Nephron progenitor cell (in vitro differentiated cells): ENCODE results near the gene NMT1.

Source experiments
- DNase-seq: peaks from one replicate; pipeline ENCODE4 v3.0.0; 2021
- H3K27ac Mint-ChIP-seq: 2 replicates; pipeline ENCODE4 v1.8.0; 2021; ENCODE audit warnings: mild to moderate bottlenecking, moderate library complexity, mixed read lengths
- H3K27me3 Mint-ChIP-seq: 2 replicates; pipeline ENCODE4 v1.8.0; 2021; ENCODE audit warnings: mild to moderate bottlenecking, low read depth, mixed read lengths; ENCODE audit not compliant: poor library complexity
- H3K36me3 Mint-ChIP-seq: 2 replicates; pipeline ENCODE4 v1.8.0; 2021; ENCODE audit warnings: low read depth, mixed read lengths
- H3K4me1 Mint-ChIP-seq: 2 replicates; pipeline ENCODE4 v1.8.0; 2021; ENCODE audit warnings: mixed read lengths
- H3K4me3 Mint-ChIP-seq: 2 replicates; pipeline ENCODE4 v1.8.0; 2021; ENCODE audit warnings: mild to moderate bottlenecking, moderate library complexity, mixed read lengths
- H3K9me3 Mint-ChIP-seq: 2 replicates; pipeline ENCODE4 v1.8.0; 2021; ENCODE audit warnings: mild to moderate bottlenecking, moderate library complexity, mixed read lengths
- CTCF ChIP-seq: fragments of 200-600 bp; sonication (generic); IDR thresholded peaks from 2 replicates; pipeline ENCODE4 v1.5.0; 2021; ENCODE audit warnings: antibody characterized with exemption

The NMT1 gene

DNA sequence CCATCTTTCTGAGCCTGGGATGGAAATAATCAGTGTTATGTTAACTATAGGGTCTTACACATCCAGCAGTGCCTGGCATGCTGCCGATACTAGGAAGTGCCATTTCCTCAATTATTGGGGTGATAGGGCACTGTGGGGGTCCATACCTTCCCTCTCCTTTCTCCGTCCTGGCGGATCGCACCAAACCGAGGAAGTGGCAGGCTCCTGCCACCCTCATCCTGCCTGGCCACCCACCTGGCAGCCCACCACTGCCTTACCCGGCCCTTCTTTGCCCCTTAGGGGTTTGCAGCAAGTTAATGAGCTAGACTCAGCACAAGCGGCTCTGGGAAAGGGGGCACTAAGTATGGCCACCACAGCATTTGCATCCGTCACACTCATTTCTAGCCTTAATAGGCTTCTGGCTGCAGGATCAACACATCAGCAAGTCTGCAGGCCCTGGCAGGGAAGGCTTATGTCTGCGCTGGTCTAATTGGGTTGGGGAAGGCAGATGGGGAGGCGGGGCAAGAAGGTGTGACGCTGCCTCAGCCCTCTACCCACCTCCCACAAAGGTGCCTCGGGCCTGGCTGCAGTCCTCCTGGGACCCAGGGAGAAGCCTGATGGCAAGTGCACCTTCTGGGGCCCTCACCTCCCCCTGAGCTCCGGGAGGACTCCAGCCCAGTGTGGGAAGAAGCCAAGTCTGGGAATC lies 38.3 kb upstream of the NMT1 start:
- H3K9me3 Mint-ChIP-seq, result no peaks in the 10 kb centered on the region
- H3K27ac Mint-ChIP-seq, result no peak overlapping the region
- peaks cover 35% of the 10 kb centered on the region for H3K4me1 Mint-ChIP-seq
- TF ChIP-seq CTCF, result no peak
- peaks cover 32% of the 10 kb centered on the region for H3K27me3 Mint-ChIP-seq
- no peak for DNase-seq
- no peak overlapping the region for H3K4me3 Mint-ChIP-seq
- H3K36me3 Mint-ChIP-seq, result peaks cover 24% of the 10 kb centered on the region

DNA sequence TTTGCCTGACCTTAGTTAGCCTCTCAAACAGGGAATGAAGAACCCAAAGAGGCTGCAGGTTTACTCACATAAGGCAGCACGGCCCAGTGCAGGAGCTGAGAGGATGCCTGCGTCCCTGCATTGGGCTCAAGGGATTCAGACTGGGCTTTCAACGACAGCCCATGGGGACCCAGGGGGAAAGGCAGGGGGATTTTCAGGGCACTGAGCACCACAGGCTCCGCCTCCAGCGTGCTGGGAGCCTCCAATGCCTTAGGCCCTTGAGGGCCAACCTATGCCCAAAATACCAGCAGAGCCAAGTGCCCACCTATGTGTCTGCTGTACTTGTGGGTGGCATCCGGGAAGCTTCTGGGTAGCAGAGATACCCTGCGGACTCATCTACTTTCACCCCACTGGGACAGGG lies 32.0 kb upstream of the NMT1 start:
- H3K27ac Mint-ChIP-seq, result no peak overlapping the region
- peaks cover 47% of the 10 kb centered on the region for H3K36me3 Mint-ChIP-seq
- no peaks in the 10 kb centered on the region for H3K9me3 Mint-ChIP-seq
- peaks cover 14% of the 10 kb centered on the region for H3K4me1 Mint-ChIP-seq
- TF ChIP-seq CTCF, result no peak
- H3K4me3 Mint-ChIP-seq, result no peak overlapping the region
- DNase-seq, result no peak
- no peaks in the 10 kb centered on the region for H3K27me3 Mint-ChIP-seq

GRCh38 chr17:45029758-45030423 lies 31.2 kb upstream of the NMT1 start:
- peak overlapping the region; percentile 85 for H3K27ac Mint-ChIP-seq
- peaks cover 52% of the 10 kb centered on the region for H3K36me3 Mint-ChIP-seq
- no peak for DNase-seq
- H3K9me3 Mint-ChIP-seq, result no peaks in the 10 kb centered on the region
- H3K27me3 Mint-ChIP-seq, result no peaks in the 10 kb centered on the region
- H3K4me3 Mint-ChIP-seq, result no peak overlapping the region
- H3K4me1 Mint-ChIP-seq, result peaks cover 22% of the 10 kb centered on the region
- TF ChIP-seq CTCF, result no peak

DNA sequence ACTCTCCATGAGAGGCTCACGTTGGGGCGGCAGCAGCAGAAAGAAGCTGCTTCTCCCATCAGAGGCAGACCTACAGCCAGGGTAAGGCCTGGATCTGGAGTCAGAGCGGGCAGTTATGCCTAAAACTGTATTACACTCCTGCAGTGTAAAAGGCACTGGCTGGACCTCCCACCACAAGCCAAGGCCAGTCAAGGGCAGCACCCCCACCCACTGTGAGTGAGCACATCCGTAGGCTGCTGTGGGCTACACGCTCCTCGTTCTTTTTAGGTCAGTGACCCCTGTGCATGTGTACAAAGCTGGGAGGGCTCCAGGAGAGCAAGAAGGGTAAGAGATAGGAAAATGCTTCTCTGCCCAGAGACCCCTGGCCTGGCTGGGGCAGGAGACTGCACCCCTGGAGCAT lies 30.4 kb upstream of the NMT1 start:
- no peak for DNase-seq
- Mint-ChIP-seq H3K27ac (no peak overlapping the region), H3K36me3 (peaks cover 54% of the 10 kb centered on the region), H3K4me1 (peaks cover 27% of the 10 kb centered on the region), H3K27me3 (no peaks in the 10 kb centered on the region), H3K9me3 (no peaks in the 10 kb centered on the region), H3K4me3 (no peak overlapping the region)
- no peak for TF ChIP-seq CTCF

DNA sequence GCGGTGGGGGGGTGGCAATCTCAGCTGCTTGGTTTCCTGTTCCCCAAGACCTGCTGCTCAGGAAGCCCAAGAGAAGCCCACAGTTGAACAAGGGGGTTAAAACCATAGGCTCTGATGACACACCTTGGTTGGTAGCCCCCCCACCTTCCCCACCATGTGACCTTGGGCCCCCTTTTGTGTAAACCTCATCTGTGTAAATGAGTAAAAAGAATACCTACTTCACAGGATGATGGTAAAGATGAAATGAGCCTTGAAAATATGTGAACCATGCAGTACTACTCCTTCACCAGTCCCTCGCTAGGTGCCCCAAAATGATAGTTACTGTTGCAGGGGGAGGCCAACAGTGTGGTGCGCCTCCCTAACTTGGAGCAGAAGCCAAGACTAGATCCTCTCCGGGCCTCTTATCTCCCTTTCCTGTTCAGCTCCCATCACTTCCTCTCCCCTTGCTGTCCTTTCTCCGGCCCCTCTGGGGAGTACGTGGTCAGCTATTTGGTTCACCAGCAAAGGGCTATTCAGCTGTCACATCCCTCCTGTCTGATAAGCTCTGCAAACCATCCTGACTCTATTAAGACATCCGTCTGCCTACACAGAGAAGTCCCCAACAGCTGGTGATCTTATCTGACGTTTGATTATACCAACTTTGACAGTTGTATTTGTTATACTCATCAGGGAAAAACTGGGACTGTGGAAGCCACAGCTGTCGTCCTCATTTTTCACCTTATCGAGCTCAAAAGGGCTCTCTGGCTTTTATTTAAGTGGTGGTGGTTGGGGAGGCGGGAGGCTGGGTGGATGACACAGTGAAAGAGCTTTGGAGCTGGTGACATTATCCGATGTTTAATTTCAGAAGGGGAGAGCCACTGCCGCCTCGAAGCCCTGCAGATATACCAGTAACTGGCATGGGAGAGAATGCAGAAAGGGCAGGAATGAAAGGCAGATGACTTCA lies 29.6 kb upstream of the NMT1 start:
- peaks cover 34% of the 10 kb centered on the region for H3K4me1 Mint-ChIP-seq
- H3K27me3 Mint-ChIP-seq, result no peaks in the 10 kb centered on the region
- H3K27ac Mint-ChIP-seq, result peak overlapping the region; percentile 84
- H3K4me3 Mint-ChIP-seq, result no peak overlapping the region
- no peaks in the 10 kb centered on the region for H3K9me3 Mint-ChIP-seq
- H3K36me3 Mint-ChIP-seq, result peaks cover 52% of the 10 kb centered on the region
- no peak for DNase-seq
- TF ChIP-seq CTCF, result no peak
